HCT116 (cell line): ENCODE results near the gene TLR7. TPM values are rescaled to one million over a fixed set of nuclear protein-coding genes. Genes with fewer than 3 reads are reported as not detected.

Experiments
- total RNA-seq: library from RNA; stranded (reverse); gene quantifications from one replicate; pipeline ENCODE4 v1.2.1, GENCODE V29; 2021; ENCODE audit not compliant: unreplicated experiment

The TLR7 gene
- total RNA-seq, 1 experiment from 2014 or later = not detected

Other genes with a start within 250 kb of the TLR7 start
- gene PRPS2, start 75.7 kb upstream of the TLR7 start, total RNA-seq = 79.5 TPM
- not detected for gene TLR8, start 39.5 kb downstream of the TLR7 start, total RNA-seq
- gene TMSB4X, start 108.0 kb downstream of the TLR7 start, total RNA-seq = 407 TPM
- gene FAM9C, start 177.5 kb downstream of the TLR7 start, total RNA-seq = not detected